OCI-LY1 (cell line): ENCODE results near the gene SDCBP2.

ENCODE experiments used
- H2AFZ ChIP-seq: fragments of 200-600 bp; sonication (generic), shearing (Covaris generic); 2 replicates; pipeline ENCODE4 v1.6.0; 2014; ENCODE audit warnings: antibody characterized with exemption, mild to moderate bottlenecking, low read length
- H3F3A ChIP-seq: fragments of 200-600 bp; sonication (generic), shearing (Covaris generic); 2 replicates; pipeline ENCODE4 v1.6.0; 2014; ENCODE audit warnings: mild to moderate bottlenecking, antibody characterized with exemption, low read length, moderate library complexity; ENCODE audit not compliant: insufficient read depth
- H3K27ac ChIP-seq: fragments of 200-600 bp; sonication (generic); 2 replicates; pipeline ENCODE4 v1.5.1; 2014; ENCODE audit warnings: low read length, mixed run types, mild to moderate bottlenecking, low read depth; ENCODE audit not compliant: poor library complexity, severe bottlenecking
- H3K27me3 ChIP-seq: fragments of 200-600 bp; sonication (generic); 2 replicates; pipeline ENCODE4 v1.6.0; 2014; ENCODE audit warnings: antibody characterized with exemption, mild to moderate bottlenecking, low read length, moderate library complexity; ENCODE audit not compliant: insufficient read depth
- H3K36me3 ChIP-seq: fragments of 200-600 bp; sonication (generic); 2 replicates; pipeline ENCODE4 v1.6.1; 2014; ENCODE audit warnings: mild to moderate bottlenecking, antibody characterized with exemption, low read length, moderate library complexity, mixed read lengths; ENCODE audit not compliant: insufficient read depth
- H3K4me1 ChIP-seq: fragments of 200-600 bp; sonication (generic); 2 replicates; pipeline ENCODE4 v1.5.1; 2014; ENCODE audit warnings: mild to moderate bottlenecking, low read length, moderate library complexity; ENCODE audit not compliant: insufficient read depth, severe bottlenecking
- H3K4me2 ChIP-seq: fragments of 200-600 bp; sonication (generic), shearing (Covaris generic); 2 replicates; pipeline ENCODE4 v1.6.1; 2014; ENCODE audit warnings: low read length
- H3K4me3 ChIP-seq: fragments of 200-600 bp; sonication (generic); 2 replicates; pipeline ENCODE4 v1.5.1; 2014; ENCODE audit warnings: low read length, low read depth, mild to moderate bottlenecking, mixed read lengths; ENCODE audit not compliant: poor library complexity, severe bottlenecking
- H3K79me2 ChIP-seq: fragments of 200-600 bp; shearing (Covaris generic); 2 replicates; pipeline ENCODE4 v1.6.1; 2016; ENCODE audit warnings: mixed run types, low read length, mixed read lengths; ENCODE audit not compliant: insufficient read depth
- H3K9ac ChIP-seq: fragments of 200-600 bp; sonication (generic), shearing (Covaris generic); 2 replicates; pipeline ENCODE4 v1.6.1; 2014; ENCODE audit warnings: mild to moderate bottlenecking, low read length, mixed read lengths
- H3K9me2 ChIP-seq: fragments of 200-600 bp; sonication (generic), shearing (Covaris generic); 2 replicates; pipeline ENCODE4 v1.6.1; 2014; ENCODE audit warnings: low read depth, mild to moderate bottlenecking, low read length, mixed read lengths
- H3K9me3 ChIP-seq: fragments of 200-600 bp; shearing (Covaris generic); 2 replicates; pipeline ENCODE4 v1.6.1; 2014; ENCODE audit warnings: low read length, mixed read lengths
- H4K20me1 ChIP-seq: fragments of 200-600 bp; sonication (generic), shearing (Covaris generic); 2 replicates; pipeline ENCODE4 v1.6.0; 2016; ENCODE audit warnings: mild to moderate bottlenecking, low read length; ENCODE audit not compliant: insufficient read depth
- EZH2 ChIP-seq: fragments of 200-600 bp; sonication (generic), shearing (Covaris generic); IDR thresholded peaks from 2 replicates; pipeline ENCODE4 v1.8.0; 2017; ENCODE audit warnings: borderline replicate concordance, mixed run types, mild to moderate bottlenecking, antibody characterized with exemption, low read length, moderate library complexity, mixed read lengths
- TF ChIP-seq, protein P1 (sequence below): fragments of 200-600 bp; sonication (generic), shearing (Covaris generic); IDR thresholded peaks from 2 replicates; pipeline ENCODE4 v1.5.1; 2017; ENCODE audit warnings: mild to moderate bottlenecking, antibody characterized with exemption, low read length, moderate library complexity, mixed read lengths

The SDCBP2 gene, protein sequence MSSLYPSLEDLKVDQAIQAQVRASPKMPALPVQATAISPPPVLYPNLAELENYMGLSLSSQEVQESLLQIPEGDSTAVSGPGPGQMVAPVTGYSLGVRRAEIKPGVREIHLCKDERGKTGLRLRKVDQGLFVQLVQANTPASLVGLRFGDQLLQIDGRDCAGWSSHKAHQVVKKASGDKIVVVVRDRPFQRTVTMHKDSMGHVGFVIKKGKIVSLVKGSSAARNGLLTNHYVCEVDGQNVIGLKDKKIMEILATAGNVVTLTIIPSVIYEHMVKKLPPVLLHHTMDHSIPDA

DNA sequence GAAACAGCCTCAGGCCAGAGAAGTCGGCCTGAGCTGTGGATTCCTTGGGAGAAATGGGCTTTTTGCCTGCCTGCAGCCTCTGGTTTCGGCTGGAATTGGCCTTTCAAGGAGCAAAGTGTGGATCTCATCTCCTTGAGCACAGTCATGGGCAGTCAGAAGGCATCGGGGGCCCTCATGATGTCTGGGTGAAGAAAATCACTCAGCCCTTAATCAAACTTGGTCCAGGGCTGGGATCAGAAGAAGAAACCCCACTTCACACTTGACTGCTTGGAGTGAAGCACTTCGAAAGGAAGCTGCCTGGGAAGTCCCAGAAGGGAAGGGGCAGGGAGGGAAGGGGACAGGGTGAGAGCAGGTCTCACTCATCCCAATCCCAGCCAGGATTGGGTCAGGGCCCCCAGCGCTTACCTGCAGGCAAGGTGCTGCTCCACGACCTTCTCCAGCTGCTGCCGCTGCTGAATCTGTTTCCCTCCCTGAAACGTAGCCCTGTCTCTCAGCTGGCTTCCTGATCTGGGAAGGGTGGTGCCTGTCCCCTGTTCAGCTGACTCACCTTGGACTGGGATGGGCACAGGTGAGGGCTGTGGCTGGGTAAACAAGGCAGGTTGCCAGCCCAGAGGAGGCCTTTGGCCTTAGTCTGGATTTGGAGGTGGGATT, at the start of gene SDCBP2:
Gene SDCBP2 (minus strand): TSS at position 460 of the 651 bp plus-strand sequence. CDS start 8,723 bp downstream, outside the sequence.
- Histone ChIP-seq H3K9me3 (no peaks in the 10 kb centered on the region), H3K27ac (no peak within 1 kb of the TSS), H3K27me3 (no peaks in the 10 kb centered on the region), H3F3A (no peaks in the 10 kb centered on the region), H3K79me2 (peaks cover 29% of the 10 kb centered on the region), H3K4me1 (peaks cover 57% of the 10 kb centered on the region), H3K4me3 (no peak within 1 kb of the TSS), H3K36me3 (peaks cover 37% of the 10 kb centered on the region), H3K4me2 (peak within 1 kb of the TSS; percentile 88; the same call in 1 of the 2 replicates), H4K20me1 (no peaks in the 10 kb centered on the region), H3K9ac (peak within 1 kb of the TSS; percentile 16; the same call in 1 of the 2 replicates), H2AFZ (no peak within 1 kb of the TSS), H3K9me2 (no peaks in the 10 kb centered on the region)
- TF ChIP-seq, protein P1, sequence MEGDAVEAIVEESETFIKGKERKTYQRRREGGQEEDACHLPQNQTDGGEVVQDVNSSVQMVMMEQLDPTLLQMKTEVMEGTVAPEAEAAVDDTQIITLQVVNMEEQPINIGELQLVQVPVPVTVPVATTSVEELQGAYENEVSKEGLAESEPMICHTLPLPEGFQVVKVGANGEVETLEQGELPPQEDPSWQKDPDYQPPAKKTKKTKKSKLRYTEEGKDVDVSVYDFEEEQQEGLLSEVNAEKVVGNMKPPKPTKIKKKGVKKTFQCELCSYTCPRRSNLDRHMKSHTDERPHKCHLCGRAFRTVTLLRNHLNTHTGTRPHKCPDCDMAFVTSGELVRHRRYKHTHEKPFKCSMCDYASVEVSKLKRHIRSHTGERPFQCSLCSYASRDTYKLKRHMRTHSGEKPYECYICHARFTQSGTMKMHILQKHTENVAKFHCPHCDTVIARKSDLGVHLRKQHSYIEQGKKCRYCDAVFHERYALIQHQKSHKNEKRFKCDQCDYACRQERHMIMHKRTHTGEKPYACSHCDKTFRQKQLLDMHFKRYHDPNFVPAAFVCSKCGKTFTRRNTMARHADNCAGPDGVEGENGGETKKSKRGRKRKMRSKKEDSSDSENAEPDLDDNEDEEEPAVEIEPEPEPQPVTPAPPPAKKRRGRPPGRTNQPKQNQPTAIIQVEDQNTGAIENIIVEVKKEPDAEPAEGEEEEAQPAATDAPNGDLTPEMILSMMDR, result no peak
- no peak for TF ChIP-seq EZH2

DNA sequence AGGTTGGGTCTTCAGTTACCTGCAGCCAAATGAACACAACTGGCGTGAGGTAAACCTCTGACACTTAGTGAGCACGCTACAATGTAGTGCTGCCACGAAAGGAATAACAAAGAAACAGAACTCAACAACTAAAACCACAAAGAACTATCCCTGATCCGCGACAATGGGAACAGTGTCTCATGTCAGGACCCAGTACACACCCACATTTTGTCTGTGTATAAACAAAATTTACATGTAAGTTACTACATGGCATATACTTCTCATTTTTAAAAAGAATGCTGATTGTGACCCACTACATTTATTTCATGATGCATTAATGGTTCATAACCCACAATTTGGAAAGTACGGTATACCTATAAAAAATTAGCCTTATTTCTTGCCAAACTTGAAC, 49.8 kb upstream of the SDCBP2 start:
- no peaks in the 10 kb centered on the region for H3K27me3 ChIP-seq
- TF ChIP-seq EZH2, result no peak
- TF ChIP-seq, protein P1, result no peak
- no peaks in the 10 kb centered on the region for H3K9me2 ChIP-seq
- H3K27ac ChIP-seq, result no peak overlapping the region
- H3K4me2 ChIP-seq, result no peak overlapping the region
- H3K4me3 ChIP-seq, result no peak overlapping the region
- H3K9ac ChIP-seq, result no peak overlapping the region
- no peaks in the 10 kb centered on the region for H3F3A ChIP-seq
- no peak overlapping the region for H2AFZ ChIP-seq
- peaks cover 5% of the 10 kb centered on the region for H4K20me1 ChIP-seq
- no peaks in the 10 kb centered on the region for H3K9me3 ChIP-seq
- H3K79me2 ChIP-seq, result peaks cover 76% of the 10 kb centered on the region
- H3K36me3 ChIP-seq, result peaks cover 22% of the 10 kb centered on the region; the same call in 1 of the 2 replicates
- peaks cover 46% of the 10 kb centered on the region for H3K4me1 ChIP-seq

DNA sequence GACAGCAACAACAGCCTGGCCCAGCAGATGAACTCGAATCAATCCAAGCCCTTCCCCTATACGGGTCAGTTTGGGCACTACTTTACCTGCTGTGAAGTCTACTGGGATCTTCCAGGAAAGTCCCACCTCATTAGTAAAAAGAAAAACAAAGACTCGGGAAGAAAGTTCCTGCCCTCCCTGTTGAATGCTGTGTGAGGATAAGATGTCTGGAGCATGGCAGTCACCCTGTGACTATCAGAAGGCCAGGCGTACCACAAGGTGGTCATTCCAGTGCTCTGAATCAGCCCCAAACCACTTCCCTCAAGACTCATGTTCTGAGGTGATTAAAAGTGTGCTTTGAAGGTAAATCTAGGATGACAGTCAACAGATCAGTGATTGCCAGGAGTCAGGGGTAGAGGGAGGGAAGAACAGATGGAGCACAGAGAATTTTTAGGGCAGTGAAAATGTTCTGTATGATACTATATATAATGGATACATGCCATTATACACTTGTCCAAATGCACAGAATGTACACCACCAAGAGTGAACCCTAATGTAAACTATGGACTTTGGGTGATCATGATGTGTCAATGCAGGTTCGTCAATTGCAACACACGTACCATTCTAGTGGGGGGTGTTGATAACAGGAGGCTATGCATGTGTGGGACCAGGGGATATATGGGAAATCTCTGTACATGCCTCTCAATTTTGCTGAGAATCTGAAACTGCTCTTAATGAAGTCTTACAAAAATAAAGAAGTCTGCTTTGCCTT, 49.2 kb upstream of the SDCBP2 start:
- Histone ChIP-seq H3K27ac (no peak overlapping the region), H3K4me3 (no peak overlapping the region), H3K9ac (no peak overlapping the region), H3K9me2 (no peaks in the 10 kb centered on the region), H3K36me3 (peaks cover 27% of the 10 kb centered on the region), H3K4me1 (peaks cover 46% of the 10 kb centered on the region), H3K4me2 (no peak overlapping the region), H3K9me3 (no peaks in the 10 kb centered on the region), H3K79me2 (peaks cover 70% of the 10 kb centered on the region), H4K20me1 (peaks cover 5% of the 10 kb centered on the region), H3K27me3 (no peaks in the 10 kb centered on the region), H2AFZ (no peak overlapping the region), H3F3A (no peaks in the 10 kb centered on the region)
- TF ChIP-seq, protein P1, result no peak
- TF ChIP-seq EZH2, result no peak
